ENCODE results near the gene ZNF107.

GRCh38 chr7:64618785-64619456 lies 47.0 kb upstream of the ZNF107 start:
- TF ChIP-seq, protein P1, sequence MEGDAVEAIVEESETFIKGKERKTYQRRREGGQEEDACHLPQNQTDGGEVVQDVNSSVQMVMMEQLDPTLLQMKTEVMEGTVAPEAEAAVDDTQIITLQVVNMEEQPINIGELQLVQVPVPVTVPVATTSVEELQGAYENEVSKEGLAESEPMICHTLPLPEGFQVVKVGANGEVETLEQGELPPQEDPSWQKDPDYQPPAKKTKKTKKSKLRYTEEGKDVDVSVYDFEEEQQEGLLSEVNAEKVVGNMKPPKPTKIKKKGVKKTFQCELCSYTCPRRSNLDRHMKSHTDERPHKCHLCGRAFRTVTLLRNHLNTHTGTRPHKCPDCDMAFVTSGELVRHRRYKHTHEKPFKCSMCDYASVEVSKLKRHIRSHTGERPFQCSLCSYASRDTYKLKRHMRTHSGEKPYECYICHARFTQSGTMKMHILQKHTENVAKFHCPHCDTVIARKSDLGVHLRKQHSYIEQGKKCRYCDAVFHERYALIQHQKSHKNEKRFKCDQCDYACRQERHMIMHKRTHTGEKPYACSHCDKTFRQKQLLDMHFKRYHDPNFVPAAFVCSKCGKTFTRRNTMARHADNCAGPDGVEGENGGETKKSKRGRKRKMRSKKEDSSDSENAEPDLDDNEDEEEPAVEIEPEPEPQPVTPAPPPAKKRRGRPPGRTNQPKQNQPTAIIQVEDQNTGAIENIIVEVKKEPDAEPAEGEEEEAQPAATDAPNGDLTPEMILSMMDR (IDR thresholded peaks at IDR 0.05; ENCODE audit: low read depth, low read length, poor library complexity, severe bottlenecking) = peak; percentile 82
- no peak for TF ChIP-seq EZH2phosphoT487 (IDR thresholded peaks at IDR 0.05; ENCODE audit: borderline replicate concordance, low read length)

All from DOHH2 (cell line).